ENCODE results near the gene MROH8.
"Not testable (repeated sequence)": the region's sequence is repeated elsewhere in the genome, so short reads cannot be mapped to it uniquely, and the experiment has no call there.

MROH8 gene

GRCh38 chr20:37161830-37162549 is 17.4 kb downstream of the MROH8 start:
- DNase-seq (ENCODE audit: low read depth): no peak
- H3K4me3 ChIP-seq (ENCODE audit: low read depth, low read length): no peak overlapping the region

GRCh38 chr20:37160683-37161082 is 18.7 kb downstream of the MROH8 start:
- DNase-seq (ENCODE audit: low read depth): no peak
- no peak overlapping the region for H3K4me3 ChIP-seq (ENCODE audit: low read depth, low read length)

GRCh38 chr20:37158248-37158647 is 21.1 kb downstream of the MROH8 start:
- DNase-seq (ENCODE audit: low read depth): no peak
- H3K4me3 ChIP-seq (ENCODE audit: low read depth, low read length): no peak overlapping the region

- DNase-seq (ENCODE audit: low read depth): no peak
- no peak overlapping the region for H3K4me3 ChIP-seq (ENCODE audit: low read depth, low read length)
Measured at GRCh38 chr20:37155987-37156386, 23.4 kb downstream of the MROH8 start.

GRCh38 chr20:37154684-37155298 is 24.6 kb downstream of the MROH8 start:
- no peak overlapping the region for H3K4me3 ChIP-seq (ENCODE audit: low read depth, low read length)
- no peak for DNase-seq (ENCODE audit: low read depth)

- DNase-seq (ENCODE audit: low read depth): no peak
- H3K4me3 ChIP-seq (ENCODE audit: low read depth, low read length): no peak overlapping the region
Measured at GRCh38 chr20:37152284-37152683, 27.1 kb downstream of the MROH8 start.

- no peak overlapping the region for H3K4me3 ChIP-seq (ENCODE audit: low read depth, low read length)
- no peak for DNase-seq (ENCODE audit: low read depth)
Measured at GRCh38 chr20:37151529-37151928, 27.8 kb downstream of the MROH8 start.

- DNase-seq (ENCODE audit: low read depth): not testable (repeated sequence)
Measured at GRCh38 chr20:37150864-37151263, 28.5 kb downstream of the MROH8 start.

GRCh38 chr20:37147250-37147649 is 32.1 kb downstream of the MROH8 start:
- no peak for DNase-seq (ENCODE audit: low read depth)
- no peak overlapping the region for H3K4me3 ChIP-seq (ENCODE audit: low read depth, low read length)

More at GRCh38 chr20:37150864-37151263, 28.5 kb downstream of the MROH8 start:
- not testable (repeated sequence) for H3K4me3 ChIP-seq (ENCODE audit: low read depth, low read length)

GRCh38 chr20:37144856-37145404 is 34.4 kb downstream of the MROH8 start:
- no peak for DNase-seq (ENCODE audit: low read depth)

GRCh38 chr20:37142708-37143107 is 36.6 kb downstream of the MROH8 start:
- no peak for DNase-seq (ENCODE audit: low read depth)
- no peak overlapping the region for H3K4me3 ChIP-seq (ENCODE audit: low read depth, low read length)

More at GRCh38 chr20:37144856-37145404, 34.4 kb downstream of the MROH8 start:
- no peak overlapping the region for H3K4me3 ChIP-seq (ENCODE audit: low read depth, low read length)

GRCh38 chr20:37137547-37137946 is 41.8 kb downstream of the MROH8 start:
- DNase-seq (ENCODE audit: low read depth): no peak

GRCh38 chr20:37133952-37134351 is 45.4 kb downstream of the MROH8 start:
- DNase-seq (ENCODE audit: low read depth): no peak
- H3K4me3 ChIP-seq (ENCODE audit: low read depth, low read length): no peak overlapping the region

More at GRCh38 chr20:37137547-37137946, 41.8 kb downstream of the MROH8 start:
- no peak overlapping the region for H3K4me3 ChIP-seq (ENCODE audit: low read depth, low read length)

- no peak overlapping the region for H3K4me3 ChIP-seq (ENCODE audit: low read depth, low read length)
- peak; percentile 27 for DNase-seq (ENCODE audit: low read depth)
Measured at GRCh38 chr20:37131486-37131885, 47.9 kb downstream of the MROH8 start.

GRCh38 chr20:37128803-37129202 is 50.5 kb downstream of the MROH8 start:
- no peak for DNase-seq (ENCODE audit: low read depth)
- H3K4me3 ChIP-seq (ENCODE audit: low read depth, low read length): no peak overlapping the region

GRCh38 chr20:37126290-37126689 is 53.1 kb downstream of the MROH8 start:
- not testable (repeated sequence) for DNase-seq (ENCODE audit: low read depth)

GRCh38 chr20:37123441-37123840 is 55.9 kb downstream of the MROH8 start:
- no peak for DNase-seq (ENCODE audit: low read depth)
- no peak overlapping the region for H3K4me3 ChIP-seq (ENCODE audit: low read depth, low read length)

More at GRCh38 chr20:37126290-37126689, 53.1 kb downstream of the MROH8 start:
- not testable (repeated sequence) for H3K4me3 ChIP-seq (ENCODE audit: low read depth, low read length)

GRCh38 chr20:37120497-37120896 is 58.9 kb downstream of the MROH8 start:
- no peak for DNase-seq (ENCODE audit: low read depth)
- no peak overlapping the region for H3K4me3 ChIP-seq (ENCODE audit: low read depth, low read length)

GRCh38 chr20:37119356-37120036 is 59.9 kb downstream of the MROH8 start:
- DNase-seq (ENCODE audit: low read depth): no peak
- no peak overlapping the region for H3K4me3 ChIP-seq (ENCODE audit: low read depth, low read length)

GRCh38 chr20:37114012-37114411 is 65.3 kb downstream of the MROH8 start:
- no peak for DNase-seq (ENCODE audit: low read depth)
- H3K4me3 ChIP-seq (ENCODE audit: low read depth, low read length): no peak overlapping the region
